DMS 273 (cell line): Measurements from ENCODE around the gene FBXO2.
"Not testable (repeated sequence)": the region's sequence is repeated elsewhere in the genome, so short reads cannot be mapped to it uniquely, and the experiment has no call there.

Experiments
- DNase-seq: peaks from one replicate; lab custom pipeline; 2025; ENCODE audit not compliant: unreplicated experiment; lab: John Stamatoyannopoulos, UW

Gene FBXO2

GRCh38 chr1:11629184-11630016 lies 24.8 kb downstream of the FBXO2 start:
- DNase-seq, result peak; percentile 80

DNA sequence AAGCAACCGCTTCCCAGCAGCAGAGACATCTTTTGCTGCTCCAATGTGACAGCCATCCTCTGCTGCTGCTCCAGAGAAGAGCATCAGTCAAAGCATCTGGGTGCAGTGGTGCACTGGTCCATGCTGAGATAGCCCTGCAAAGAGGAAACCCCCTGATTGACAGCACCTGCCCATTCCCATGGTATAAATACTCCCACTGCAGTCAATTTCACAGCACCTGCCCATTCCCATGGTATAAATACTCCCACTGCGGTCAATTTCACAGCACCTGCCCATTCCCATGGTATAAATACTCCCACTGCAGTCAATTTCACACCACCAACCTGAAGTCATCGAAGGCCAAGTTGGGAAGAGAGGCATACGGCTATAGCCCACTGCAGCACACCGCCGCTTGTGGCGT lies 25.5 kb downstream of the FBXO2 start:
- DNase-seq, result no peak

DNA sequence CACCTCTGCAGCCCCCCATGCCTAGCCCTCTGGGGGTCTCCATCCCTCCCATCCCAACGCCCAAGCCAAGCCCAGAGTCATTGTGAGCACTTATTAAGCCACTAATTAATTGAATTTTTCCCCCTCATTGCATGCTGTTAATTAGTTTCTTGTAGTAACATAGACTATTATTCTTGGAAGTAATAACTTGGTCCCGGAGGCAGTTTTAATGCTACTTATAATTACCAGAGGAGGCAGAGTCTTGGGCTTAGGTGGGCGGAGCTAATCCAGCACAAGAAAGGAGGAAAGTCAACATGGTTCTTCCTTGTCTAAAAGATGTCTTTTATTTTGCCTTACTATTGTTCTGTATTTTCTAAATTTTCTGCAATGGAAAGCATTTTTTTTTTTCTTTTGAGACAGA lies 27.7 kb downstream of the FBXO2 start:
- no peak for DNase-seq

- DNase-seq, result no peak
Measured at GRCh38 chr1:11623702-11624101, 30.5 kb downstream of the FBXO2 start.

- no peak for DNase-seq
Measured at GRCh38 chr1:11622398-11622797, 31.8 kb downstream of the FBXO2 start.

- DNase-seq, result no peak
Measured at GRCh38 chr1:11620924-11621323, 33.3 kb downstream of the FBXO2 start.

GRCh38 chr1:11620405-11620804 lies 33.8 kb downstream of the FBXO2 start:
- DNase-seq, result no peak

DNA sequence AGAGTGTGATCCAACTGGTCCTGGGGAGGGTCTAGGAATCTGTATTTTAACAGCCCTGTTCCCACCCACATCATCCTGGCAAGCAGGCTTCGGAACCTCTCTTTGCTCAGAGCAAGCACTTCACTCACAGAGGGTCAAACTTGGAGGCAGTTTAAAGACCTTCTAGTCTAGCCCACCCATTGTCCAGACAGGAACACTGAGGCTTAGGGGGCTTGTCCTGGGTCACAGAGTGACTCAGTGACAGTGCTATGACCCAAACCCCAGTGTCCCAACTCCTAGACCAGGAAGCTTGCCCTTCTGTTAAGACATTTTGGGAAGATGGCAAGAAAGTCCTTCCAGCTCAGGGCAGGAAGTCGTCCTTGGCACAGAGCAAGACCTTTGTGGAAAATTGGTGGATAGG lies 36.5 kb downstream of the FBXO2 start:
- no peak for DNase-seq

- DNase-seq, result peak; percentile 79
Measured at GRCh38 chr1:11617314-11617713, 36.9 kb downstream of the FBXO2 start.

GRCh38 chr1:11616766-11617165 lies 37.5 kb downstream of the FBXO2 start:
- peak; percentile 38 for DNase-seq

- no peak for DNase-seq
Measured at GRCh38 chr1:11615090-11615489, 39.1 kb downstream of the FBXO2 start.

- no peak for DNase-seq
Measured at GRCh38 chr1:11613347-11613746, 40.9 kb downstream of the FBXO2 start.

GRCh38 chr1:11611638-11612327 lies 42.4 kb downstream of the FBXO2 start:
- DNase-seq, result peak; percentile 37

DNA sequence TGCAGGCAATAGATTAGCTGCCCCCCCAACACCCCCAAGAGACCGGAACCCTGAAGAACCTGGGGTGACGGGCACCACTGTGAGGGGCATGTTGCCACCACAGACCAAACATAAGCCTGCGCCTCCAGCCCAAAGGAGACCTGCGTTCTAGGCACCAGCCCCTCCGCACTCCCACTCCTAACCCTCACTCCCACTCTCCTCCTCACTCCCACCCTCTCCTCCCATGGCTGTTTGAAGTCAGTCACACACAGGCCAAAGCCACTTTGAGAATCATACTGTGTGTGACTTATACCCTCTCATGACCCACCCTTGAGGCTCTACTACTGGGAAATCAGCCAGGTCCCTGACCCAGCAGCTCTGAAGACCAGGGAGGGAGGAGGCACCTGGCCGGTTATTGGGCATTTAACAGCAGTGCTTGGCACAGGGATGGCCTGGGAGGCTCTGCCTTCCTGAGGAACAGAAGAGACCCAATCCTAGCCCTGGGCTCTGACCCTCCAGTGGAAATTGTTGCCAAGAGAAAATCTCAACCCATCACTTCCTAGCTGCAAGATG lies 43.5 kb downstream of the FBXO2 start:
- DNase-seq, result no peak

DNA sequence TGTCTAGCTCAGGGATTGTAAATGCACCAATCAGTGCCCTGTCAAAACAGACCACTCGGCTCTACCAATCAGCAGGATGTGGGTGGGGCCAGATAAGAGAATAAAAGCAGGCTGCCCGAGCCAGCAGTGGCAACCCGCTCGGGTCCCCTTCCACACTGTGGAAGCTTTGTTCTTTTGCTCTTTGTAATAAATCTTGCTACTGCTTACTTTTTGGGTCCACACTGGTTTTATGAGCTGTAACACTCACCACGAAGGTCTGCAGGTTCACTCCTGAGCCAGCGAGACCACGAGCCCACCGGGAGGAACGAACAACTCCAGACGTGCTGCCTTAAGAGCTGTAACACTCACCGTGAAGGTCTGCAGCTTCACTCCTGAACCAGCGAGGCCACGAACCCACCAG lies 44.9 kb downstream of the FBXO2 start:
- DNase-seq, result not testable (repeated sequence)

- DNase-seq, result not testable (repeated sequence)
Measured at GRCh38 chr1:11608596-11609130, 45.6 kb downstream of the FBXO2 start.

- no peak for DNase-seq
Measured at GRCh38 chr1:11606775-11607174, 47.5 kb downstream of the FBXO2 start.

GRCh38 chr1:11602981-11603380 lies 51.2 kb downstream of the FBXO2 start:
- no peak for DNase-seq

DNA sequence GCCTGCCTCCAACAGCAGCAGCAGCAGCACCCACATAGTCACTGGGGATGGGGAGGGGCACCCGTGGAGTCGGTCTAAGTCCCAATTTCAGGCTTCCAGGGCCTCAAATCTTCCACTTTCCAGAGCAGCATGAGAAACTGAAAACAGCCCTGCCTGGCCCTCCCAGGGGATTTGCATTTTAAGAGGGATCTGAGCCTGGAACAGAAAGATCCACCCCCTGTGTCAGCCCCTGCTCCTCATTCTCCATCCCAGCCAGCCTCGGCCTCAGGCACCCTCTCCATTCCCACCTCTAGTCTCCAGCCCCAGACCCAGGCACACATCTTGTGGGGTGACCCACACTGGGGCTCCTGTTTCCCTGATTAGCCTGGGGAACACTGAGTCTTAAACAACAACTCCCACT lies 51.8 kb downstream of the FBXO2 start:
- DNase-seq, result no peak

- DNase-seq, result no peak
Measured at GRCh38 chr1:11600836-11601235, 53.4 kb downstream of the FBXO2 start.

DNA sequence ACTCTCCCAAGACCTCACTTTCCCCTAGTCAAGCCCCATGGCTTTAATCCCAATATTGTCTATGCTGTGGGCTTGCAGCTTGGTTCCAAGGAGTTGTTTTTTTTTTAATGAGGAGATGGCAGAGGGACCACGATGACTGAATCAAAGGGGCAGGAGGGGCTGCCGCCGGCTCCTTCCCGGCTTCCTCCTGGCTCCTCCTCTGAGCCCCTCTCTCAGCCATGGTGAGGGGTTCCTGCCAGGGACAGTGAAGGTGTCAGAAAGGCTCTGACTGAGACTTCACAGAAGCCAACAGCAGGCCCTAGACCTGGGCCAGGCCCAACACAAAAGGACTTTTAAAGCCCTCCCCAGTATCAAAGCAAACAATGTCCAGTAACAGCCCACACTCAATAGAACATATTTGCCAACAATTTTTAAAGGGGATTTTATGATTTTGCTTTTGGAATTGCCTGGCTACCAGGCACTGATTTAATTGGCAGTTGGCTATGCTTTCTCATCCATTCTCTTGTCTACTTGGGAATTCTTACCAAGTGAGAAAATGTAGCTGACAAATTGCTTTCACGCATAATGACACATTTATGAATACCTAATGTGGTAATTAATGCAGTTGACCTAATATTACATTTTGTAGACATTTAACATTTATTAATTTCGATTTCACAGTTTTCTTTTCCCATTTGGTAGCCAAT lies 54.2 kb downstream of the FBXO2 start:
- DNase-seq, result no peak
